Activated CD4-positive, alpha-beta T cell treated with anti-CD3 and anti-CD28 coated beads, Interleukin-2, amount 50 U/mL, for 48 hours (primary cell): ENCODE measurements around the gene LYST.
A peak's percentile ranks its signal among the peaks of the same experiment; 100 is the strongest.
"Not testable (repeated sequence)": the region's sequence is repeated elsewhere in the genome, so short reads cannot be mapped to it uniquely, and the experiment has no call there.

Source experiments
- DNase-seq, 2 experiments: peaks; one replicate each; pipeline ENCODE4 v3.0.0-alpha.2; 2020

LYST gene

GRCh38 chr1:235650341-235651169, 216.2 kb downstream of the LYST start:
- DNase-seq: no peak

- DNase-seq: peak in 1 of 2 experiments; percentile 33
Measured at GRCh38 chr1:235649368-235650163, 217.1 kb downstream of the LYST start, which contains the start of gene GNG4. TSS of gene GNG4 (minus strand) at chr1:235649784. CDS start at chr1:235583838, 65,946 bp downstream.

- peak; percentile 60 to 66 for DNase-seq
Measured at GRCh38 chr1:235648954-235649367, 217.7 kb downstream of the LYST start.

GRCh38 chr1:235648407-235648907, 218.2 kb downstream of the LYST start:
- DNase-seq: no peak

- DNase-seq: not testable (repeated sequence)
Measured at GRCh38 chr1:235647537-235647936, 219.2 kb downstream of the LYST start.

GRCh38 chr1:235646463-235646862, 220.2 kb downstream of the LYST start:
- no peak for DNase-seq

- no peak for DNase-seq
Measured at GRCh38 chr1:235644693-235645305, 221.9 kb downstream of the LYST start.

- no peak for DNase-seq
Measured at GRCh38 chr1:235643837-235644692, 222.6 kb downstream of the LYST start.

- no peak for DNase-seq
Measured at GRCh38 chr1:235642943-235643371, 223.7 kb downstream of the LYST start.

- DNase-seq: peak; percentile 67 to 74
Measured at GRCh38 chr1:235642011-235642942, 224.4 kb downstream of the LYST start.

- DNase-seq: no peak
Measured at GRCh38 chr1:235640580-235640979, 226.1 kb downstream of the LYST start.

GRCh38 chr1:235639226-235640205, 227.2 kb downstream of the LYST start:
- no peak for DNase-seq

GRCh38 chr1:235638612-235639011, 228.1 kb downstream of the LYST start:
- not testable (repeated sequence) for DNase-seq

- no peak for DNase-seq
Measured at GRCh38 chr1:235637756-235638534, 228.8 kb downstream of the LYST start.

GRCh38 chr1:235635938-235636662, 230.6 kb downstream of the LYST start:
- DNase-seq: no peak

- DNase-seq: no peak
Measured at GRCh38 chr1:235632506-235633401, 234.0 kb downstream of the LYST start.

- no peak for DNase-seq
Measured at GRCh38 chr1:235631816-235632215, 234.9 kb downstream of the LYST start.
